ENCODE measurements around the gene RPA1.

RPA1 gene

DNA sequence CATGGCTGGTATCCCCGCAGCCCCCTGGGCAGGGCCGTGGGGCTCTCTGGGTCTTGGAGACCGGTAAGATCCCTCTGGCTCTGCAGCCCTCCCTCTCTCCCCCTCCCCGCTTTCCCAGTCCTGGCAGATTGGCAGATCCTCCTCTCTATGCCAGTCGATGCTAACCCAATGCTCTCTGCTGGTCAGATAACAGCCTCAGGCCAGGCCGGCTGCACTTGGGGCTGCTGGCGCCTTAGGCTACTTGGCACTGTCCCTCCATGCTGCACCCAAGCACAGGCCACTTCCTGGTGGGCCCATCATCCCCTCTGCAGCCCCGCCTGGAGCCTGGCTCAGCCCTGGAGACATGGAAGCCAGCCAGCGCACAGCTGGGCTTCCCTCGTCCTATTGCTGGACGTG is 113.6 kb downstream of the RPA1 start:
- DNase-seq: no peak

GRCh38 chr17:1945621-1946020 is 115.8 kb downstream of the RPA1 start:
- no peak for DNase-seq

GRCh38 chr17:1946021-1946932 is 116.5 kb downstream of the RPA1 start:
- DNase-seq: no peak

GRCh38 chr17:1947229-1947742 is 117.5 kb downstream of the RPA1 start:
- DNase-seq: no peak

DNA sequence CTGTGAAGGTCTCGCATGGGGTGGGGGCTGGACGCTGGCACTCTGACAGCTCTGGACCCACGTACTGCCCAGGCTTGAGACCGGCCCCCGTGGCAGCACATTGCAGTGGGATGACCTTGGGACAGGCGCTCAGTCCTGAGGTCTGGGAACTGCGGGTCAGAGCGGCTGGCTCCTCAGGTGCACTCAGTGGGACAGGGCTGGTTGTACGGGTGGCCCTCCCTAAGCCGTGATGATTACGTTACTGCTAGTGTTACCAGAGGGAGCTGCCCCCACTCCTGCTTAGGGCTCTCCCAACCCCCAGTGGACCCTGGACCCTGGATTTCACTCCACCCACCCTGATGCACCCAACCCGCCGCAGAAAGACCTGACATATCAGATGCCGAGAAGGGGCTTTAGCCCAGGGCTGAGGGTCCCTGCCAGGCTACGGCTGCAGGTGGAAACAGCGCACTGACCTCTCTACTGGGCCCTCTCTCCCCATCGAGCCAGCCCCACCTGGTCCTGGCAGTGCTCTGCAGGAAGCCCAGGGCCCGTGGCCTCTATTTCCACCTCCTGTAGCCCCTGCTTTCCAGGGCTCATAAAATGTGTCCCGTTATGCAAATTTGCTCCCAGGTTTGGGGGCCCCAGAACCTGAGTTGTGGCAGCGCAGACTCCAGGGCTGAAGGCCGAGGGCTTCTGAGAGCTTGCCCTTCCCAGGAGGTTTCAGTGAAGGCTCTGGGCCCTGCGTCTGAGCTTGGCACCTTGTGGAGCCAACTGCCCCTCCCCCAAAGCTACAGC is 118.1 kb downstream of the RPA1 start:
- DNase-seq: no peak

DNA sequence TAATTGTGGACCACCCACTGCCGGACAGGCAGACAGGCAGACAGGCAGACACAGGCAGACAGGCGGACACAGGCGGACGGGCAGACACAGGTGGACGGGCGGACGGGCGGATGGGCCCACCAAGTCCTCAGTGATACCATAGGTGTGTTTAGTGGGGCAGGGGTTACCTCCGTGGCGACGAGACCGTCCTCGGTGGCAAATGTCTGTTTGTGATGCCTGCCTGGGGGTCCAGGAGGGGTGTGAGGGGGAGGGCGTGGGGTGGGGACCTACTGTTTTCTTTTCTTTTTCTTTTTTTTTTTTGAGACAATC is 118.7 kb downstream of the RPA1 start:
- no peak for DNase-seq
